ENCODE measurements around the gene SEC61A2.

DNA sequence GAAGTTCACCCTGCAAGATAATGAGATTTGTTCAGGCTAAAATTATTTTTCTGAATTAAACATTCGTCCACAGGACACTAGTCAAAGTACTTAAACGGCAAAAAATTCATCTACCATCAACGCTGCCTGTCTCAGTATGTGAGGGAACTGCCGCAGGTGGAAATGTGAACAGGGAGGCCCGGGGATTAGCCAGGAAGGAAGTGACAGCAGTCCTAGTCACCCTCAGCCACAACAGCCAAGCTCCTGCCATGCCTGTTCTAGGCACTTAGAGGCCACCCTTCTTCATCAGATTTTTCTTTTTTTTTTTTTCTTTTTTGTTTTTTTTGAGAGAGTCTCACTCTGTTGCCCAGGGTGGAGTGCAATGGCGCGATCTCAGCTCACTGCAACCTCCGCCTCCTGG, 56.8 kb downstream of the SEC61A2 start:
- no peak for TF ChIP-seq CTCF (IDR thresholded peaks at IDR 0.05; ENCODE audit: low read length)
- no peak for TF ChIP-seq EZH2phosphoT487 (IDR thresholded peaks at IDR 0.05; ENCODE audit: low read length)
- TF ChIP-seq EZH2 (optimal IDR thresholded peaks at IDR 0.05; ENCODE audit: low read depth, low read length): no peak

Measured in MM.1S (cell line).